NCI-H510A treated with DMSO at 0.1 percent for 48 hours (cell line): ENCODE results near the gene FAM228B.
"Not testable (repeated sequence)": the region's sequence is repeated elsewhere in the genome, so short reads cannot be mapped to it uniquely, and the experiment has no call there.

ENCODE experiments used
- DNase-seq: peaks from one replicate; lab custom pipeline; 2025; lab: John Stamatoyannopoulos, UW

Gene FAM228B

DNA sequence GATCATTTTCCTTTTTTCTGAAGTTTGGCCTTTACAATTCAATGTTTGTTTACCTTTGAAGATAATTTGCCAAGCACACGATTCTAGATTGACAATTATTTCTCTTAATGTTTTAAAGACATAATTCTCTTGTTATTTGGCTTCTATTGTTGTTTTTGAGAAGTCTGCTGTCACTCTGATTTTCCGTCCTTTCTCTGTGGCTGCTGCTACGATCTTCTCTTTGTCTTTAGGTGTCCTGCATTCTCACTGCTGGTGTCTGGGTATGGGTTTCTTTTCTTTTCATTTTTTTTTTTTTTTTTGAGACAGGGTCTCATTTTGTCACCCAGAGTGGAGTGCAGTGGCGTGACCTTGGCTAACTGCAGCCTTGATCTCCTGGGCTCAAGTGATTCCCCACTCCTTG, 36.4 kb downstream of the FAM228B start:
- DNase-seq: no peak

DNA sequence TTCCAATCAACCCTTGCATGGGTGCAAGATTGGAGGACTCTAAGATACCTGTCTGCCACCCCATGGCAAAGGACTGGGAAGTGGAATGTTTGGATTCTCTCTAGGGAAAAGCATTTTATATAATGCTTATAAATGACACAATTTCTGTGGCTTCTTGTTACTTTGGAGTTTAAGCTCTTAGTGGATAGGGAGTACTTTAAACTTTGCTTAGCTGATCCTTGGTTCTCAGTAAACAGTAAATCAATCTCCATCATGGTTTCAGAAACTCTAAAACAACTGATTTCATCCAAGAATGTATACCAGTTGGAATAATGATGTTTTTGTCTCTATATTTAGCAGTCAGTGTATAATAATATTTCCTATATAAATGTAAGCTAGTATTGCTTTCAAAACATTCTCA, 37.5 kb downstream of the FAM228B start:
- no peak for DNase-seq

DNA sequence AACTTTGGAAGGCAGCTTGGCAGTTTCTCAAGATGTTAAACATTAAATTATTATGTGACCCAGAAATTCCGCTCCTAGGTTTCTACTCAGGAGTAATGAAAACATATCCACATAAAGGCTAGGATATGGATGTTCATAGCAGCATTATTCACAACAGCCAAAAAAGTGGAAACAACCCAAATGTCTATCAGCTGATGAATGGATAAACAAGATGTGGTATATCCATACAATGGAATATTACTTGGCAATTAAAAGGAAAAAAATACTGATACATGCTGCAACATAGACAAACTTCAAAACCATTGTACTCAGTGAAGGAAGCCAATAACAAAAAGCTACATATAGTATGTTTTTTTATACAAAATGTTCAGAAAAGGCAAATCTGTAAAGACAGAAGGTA, 39.2 kb downstream of the FAM228B start:
- DNase-seq: no peak

DNA sequence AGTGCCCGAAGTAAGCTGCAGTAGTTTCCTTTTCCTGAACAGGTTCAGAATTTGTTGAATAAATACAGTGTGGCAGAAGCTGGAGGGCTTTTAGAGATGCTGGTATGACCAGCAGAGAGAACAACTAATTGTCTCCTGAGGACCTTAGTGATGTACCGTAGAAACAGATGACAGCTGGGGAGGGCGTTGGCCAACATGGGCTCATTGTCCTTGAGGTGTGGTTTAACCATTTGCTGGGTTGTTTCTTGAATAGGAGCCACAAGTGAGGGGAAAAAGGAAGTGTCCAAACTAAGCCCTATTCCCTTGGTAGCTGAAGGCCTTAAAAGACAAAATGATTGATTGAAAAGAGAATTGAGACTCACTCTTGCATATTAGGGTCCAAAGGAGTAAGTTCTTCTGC, 39.9 kb downstream of the FAM228B start:
- no peak for DNase-seq

DNA sequence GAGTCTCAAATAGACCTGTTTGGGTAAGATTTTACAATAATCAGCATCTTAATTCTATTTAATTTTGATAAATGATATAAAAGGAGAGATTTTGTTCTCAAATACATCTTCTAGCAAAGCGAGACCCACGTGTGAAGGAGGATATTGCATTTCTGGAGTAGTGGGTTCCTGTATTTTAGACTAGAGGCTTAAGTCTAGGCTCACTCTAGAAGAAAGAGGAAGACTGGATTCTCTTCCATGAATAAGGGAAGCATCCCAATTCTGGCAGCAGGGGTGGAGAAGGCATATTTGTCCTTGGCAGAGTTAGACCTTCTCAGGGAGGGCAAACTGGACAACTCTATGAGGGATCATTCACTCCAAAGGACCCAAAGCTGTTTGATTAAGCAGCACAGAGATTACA, 40.3 kb downstream of the FAM228B start:
- no peak for DNase-seq

DNA sequence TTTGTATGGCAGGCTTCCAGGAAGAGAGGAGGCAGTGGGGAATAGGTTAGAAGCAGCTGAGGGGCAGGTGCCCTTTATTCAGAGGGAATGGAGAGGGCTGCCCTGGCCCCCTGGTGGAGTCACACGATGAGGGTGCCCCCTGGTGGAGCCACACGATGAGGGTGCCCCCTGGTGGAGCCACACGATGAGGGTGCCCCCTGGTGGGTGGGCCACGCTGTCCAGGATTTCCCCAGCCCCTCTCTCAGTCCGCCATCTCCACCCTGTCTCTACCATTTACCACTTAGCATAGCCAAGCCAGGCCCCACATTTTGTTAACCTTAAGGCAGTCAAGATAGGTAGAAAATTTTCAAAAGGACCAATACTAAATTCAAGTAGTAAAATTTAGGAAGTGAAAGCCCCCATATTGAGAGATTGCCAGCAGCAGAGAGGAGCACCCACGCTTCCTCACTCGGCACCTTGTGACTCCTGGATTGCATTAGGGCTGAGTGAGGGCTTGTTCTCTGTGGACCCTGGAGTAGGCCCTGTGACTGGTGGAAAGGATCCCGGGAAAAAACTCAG, 41.2 kb downstream of the FAM228B start:
- DNase-seq: no peak

DNA sequence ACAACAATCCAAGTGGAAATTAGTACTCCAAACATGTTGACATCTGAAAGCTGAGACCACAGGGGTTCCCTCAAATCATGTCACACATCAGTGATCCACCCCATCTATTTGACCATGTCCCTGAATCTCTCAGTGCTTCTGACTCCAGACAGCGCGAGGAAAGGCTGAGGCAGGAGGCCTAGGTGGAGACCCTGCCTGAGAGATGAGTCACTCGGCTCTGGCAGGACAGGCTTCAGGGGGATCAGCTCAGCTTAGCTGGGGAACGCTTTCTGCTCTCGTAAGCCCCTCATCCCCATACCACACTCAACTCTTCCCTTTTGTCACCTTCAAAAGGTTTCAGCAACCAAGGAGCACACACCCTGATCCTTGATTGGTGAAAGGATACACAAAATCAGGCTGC, 45.8 kb downstream of the FAM228B start:
- no peak for DNase-seq

DNA sequence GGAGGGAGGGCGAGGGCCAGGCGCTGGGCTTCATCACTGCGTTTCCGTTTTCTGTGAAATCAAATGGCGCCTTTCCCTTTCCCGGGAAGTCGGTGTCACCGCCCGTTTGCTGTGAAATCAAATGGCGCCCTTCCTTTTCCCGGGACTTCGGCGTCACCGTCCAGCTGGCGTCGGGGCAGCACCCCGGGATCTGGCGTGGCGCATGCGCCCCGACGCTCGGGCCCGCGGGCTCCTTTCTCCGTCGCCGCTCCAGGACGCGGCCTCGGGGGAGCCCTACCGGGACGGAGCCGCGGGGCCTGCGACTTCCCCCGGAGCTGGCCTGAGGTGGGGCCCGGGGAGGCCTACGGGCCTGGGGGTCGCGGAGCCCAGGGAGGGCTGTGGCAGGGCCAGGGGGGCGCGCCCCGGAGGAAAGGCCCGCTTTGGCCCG, 51.6 kb downstream of the FAM228B start, which contains the start of gene FAM228A:
Gene FAM228A (plus strand): TSS at position 203 of the 427 bp plus-strand sequence. CDS start 428 bp downstream, outside the sequence.
- DNase-seq: no peak

DNA sequence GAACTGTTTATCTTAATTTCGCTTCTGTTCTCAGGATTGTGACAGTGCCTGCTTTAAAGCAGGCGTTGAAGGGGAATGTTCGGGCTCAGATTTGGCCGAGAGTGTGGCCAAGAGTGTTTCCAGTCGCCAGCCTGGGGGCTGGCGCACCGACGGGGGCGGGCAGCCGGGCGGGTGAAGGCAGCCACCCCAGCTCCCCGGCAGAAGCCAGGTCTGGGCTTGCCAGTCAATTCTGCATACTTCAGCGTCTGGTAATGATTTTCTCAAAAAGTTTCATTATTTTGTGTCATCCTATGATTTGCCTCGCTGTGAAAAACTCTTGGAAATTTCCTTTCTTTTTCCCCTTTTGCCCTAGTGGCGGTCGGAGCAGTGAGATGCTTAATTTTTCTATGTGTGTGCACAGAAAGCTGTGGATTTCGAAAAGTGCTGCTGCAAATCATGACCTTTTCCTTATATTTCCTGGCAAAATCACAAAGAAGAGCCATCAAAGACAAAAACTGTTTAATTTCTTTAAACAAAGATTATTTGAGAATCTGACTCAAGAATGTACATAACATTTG, 52.4 kb downstream of the FAM228B start:
- no peak for DNase-seq

DNA sequence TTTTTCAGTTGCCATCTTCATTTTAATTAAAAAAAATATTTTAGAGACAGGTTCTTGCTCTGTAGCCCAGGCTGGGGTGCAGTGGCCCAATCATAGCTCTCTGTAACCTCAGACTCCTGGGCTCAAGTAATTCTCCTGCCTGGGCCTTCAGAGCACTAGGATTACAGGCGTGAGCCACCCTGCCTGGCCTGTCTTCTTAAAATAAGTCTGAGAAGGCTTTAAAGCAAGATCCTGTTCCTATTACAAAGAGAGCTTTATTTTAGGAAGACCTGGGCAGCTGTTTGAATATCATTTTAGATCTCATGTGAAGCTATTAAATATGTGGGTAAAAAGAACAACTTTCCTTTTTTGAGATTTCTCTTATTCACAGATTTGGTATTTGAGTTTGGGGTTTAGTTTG, 53.1 kb downstream of the FAM228B start:
- no peak for DNase-seq

DNA sequence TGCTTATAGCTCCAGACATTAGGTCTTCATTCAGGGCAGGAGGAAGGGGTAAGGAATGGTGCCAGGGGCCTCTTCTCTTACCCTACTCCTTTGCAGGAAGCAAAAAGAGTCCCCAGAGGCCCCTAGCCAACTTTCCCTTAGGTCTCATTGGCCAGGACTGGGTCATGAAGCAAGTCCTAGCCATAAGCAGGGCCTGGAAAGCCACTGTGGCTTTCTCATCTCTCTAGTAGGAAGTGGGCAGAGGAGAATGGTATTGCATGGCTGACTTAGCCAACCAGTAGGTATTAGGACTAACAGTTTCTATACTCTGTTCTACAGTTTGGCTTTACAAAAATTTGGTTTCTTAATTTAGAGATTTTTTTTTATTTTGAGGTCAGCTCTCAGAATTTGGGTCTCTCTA, 56.4 kb downstream of the FAM228B start:
- no peak for DNase-seq

DNA sequence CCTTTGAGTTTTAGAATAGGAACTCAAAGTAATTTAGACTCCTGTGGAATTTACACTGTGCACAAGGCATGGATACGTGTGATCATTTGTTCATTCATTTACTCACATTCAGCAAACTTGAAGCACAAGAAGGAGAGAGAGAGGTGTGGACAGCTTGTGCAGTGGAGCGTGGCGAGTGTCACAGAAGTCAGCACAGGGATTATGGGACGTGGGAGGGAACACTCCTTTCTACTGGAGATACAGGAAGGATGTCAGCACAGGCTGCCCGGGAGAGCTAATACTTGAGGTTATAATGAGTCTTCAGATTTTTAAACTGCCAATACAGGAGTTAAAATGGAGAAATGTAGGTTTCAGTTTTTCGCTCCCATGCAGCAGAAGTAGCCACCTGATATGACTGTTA, 58.6 kb downstream of the FAM228B start:
- DNase-seq: peak; percentile 84

DNA sequence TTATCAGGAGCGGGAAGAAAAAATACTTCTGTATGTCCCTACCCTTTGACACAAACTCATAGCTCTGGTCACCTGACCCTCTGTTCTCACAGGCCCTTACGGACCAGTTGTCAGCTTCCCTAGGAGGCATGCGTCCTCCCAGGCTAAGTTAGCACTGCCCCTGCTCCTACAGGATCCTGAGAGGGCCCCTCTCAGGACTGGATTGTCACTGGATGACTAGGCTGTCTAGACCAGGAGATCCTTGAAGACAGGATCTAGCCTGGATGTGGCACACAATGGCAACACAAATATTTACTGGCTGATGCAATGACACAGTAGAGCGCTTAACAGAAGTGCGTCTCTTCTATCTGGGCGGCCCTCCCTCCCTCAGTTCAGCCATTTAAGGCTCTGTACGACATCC, 59.2 kb downstream of the FAM228B start:
- peak; percentile 89 for DNase-seq

DNA sequence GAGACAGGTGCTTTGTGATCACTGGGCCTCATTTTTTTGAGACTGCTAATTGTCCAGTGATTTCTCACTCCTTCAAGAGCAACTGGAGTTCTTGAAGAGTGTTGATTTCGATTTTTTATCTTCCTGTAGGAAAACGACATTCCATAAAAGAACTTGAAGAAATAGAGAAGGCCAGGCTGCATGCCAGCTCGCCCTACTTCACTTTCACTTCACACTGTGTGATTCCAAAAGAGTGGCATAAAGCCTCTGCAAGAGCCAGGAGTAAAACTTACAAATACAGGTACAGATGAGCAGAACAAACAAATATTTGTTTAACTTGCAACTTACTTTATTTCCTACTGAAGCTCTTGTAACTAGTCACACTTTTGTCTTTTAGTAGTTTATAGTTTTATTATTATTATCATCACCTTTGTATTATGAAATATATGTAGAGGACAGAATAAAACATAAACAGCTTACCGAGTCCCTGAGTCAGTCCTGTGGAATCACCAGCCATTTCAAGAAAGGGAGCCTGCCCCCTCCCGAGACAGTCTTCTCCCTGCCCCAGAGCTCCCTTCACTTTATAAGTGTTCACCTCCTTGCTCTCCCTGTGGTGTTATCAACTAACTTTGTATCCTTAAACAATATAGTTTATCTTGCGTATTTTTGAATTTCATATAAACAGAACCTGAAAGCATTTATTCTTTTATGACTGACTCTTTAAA, 60.2 kb downstream of the FAM228B start:
- peak; percentile 22 for DNase-seq

DNA sequence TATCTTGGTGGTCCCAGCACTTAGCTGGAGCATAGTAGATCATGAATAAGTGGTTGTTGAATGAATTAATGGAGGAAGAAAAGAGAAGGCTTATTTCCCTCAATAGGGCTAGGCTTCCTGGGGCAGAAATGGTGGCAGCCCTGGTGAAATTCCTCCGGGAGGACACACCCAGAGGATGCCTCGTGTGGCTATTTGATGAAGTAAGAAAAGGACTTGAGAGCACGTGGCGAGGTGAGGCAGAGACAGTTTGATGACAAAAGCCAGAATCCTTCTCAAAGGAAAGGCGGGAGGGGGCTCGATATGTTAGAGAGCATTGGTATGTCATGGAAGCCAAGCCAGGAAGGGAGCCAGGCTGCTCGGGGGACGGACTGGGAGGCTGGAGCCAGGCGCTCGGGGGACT, 66.3 kb downstream of the FAM228B start:
- no peak for DNase-seq

DNA sequence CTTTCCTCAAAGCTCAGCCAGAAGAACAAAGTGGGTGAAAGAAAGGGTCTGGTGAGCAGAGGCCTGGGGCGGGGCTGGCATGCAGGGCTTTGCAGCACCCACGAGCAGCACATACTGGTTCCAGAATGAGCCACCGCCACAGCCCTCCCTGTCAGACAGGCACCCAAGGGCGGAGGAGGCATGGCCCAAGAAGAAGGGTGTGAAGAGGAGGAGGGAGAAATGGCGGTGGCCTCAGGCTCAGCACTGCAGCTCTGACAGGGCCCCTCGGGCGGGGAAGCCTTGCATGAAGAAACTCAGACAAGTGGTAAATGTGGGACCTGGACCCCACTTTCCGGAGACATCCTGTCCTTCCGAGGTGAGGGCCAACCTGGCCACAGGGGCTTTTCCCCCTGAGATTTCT, 67.2 kb downstream of the FAM228B start:
- no peak for DNase-seq

DNA sequence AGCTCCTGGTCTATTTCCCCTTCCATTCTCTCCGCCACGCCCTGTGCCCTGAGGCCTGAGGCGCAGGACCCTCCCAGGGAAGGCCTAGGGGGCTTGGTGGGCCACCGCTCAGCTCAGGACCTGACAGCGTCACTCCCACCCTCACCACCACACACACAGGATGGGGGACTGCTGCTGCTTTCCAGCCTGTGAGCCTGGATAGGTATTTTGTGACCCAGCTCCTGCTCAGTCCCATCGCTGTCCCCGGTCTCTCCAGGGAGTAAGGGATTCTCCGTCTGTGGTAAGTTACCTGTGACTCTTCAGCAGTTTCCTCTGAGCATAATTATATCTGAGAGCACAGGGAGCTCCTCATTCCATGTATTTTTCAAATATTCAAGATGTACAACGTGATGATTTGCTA, 67.9 kb downstream of the FAM228B start:
- DNase-seq: no peak

DNA sequence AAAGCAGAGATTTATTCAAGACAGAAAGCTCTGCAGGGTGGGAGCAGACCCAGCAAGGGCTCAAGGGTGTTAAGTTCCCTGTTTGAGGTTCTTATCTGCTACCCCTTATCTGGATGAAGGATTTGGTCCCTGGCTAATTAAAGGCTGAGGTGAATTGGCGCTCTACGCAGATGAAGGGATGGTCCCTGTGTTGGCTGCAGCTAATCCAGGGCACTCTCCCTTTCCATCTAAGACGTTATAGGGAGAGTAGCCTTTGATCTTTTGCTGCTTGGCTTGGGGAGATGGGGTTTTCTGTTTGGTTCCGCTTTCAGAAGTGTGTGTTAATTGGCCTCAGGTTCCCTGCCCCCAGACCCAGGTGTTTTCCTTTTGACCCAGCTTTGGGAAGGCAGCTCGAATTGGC, 68.6 kb downstream of the FAM228B start:
- DNase-seq: no peak

DNA sequence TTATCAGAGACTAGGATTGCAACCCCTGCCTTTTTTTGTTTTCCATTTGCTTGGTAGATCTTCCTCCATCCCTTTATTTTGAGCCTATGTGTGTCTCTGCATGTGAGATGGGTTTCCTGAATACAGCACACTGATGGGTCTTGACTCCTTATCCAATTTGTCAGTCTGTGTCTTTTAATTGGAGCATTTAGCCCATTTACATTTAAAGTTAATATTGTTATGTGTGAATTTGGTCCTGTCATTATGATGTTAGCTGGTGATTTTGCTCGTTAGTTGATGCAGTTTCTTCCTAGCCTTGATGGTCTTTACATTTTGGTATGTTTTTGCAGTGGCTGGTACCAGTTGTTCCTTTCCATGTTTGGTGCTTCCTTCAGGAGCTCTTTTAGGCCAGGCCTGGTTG, 73.9 kb downstream of the FAM228B start:
- not testable (repeated sequence) for DNase-seq

DNA sequence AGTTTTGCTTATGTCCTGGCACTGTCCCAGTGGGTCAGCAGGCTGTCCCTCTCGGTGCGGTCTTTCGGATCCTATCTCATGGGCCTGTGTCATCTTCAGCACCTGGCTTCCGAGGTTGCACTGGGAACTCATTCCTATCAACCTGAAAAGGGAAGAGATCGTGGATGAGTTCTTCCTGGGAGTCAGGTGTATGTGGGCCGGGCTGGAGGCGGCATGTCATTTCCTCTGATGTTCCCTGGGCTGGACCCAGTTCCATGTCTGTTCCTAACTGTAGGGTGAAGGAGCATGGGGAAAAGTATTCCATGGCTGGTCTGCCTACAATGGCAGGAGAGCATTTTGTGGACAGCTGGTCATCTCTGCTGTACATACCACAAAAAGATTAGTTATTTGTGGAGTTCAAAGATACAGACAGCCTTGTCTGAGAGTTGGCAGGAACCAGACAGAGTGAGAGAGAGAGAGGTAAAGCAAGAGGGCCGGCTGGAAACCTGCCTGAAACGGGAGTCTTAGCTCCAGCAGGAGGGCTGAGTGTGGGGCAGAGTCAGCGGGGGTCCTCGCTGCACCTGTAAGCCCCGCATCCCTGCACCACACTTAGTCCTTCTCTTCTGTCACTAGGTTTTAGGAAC, 76.8 kb downstream of the FAM228B start:
- DNase-seq: no peak

DNA sequence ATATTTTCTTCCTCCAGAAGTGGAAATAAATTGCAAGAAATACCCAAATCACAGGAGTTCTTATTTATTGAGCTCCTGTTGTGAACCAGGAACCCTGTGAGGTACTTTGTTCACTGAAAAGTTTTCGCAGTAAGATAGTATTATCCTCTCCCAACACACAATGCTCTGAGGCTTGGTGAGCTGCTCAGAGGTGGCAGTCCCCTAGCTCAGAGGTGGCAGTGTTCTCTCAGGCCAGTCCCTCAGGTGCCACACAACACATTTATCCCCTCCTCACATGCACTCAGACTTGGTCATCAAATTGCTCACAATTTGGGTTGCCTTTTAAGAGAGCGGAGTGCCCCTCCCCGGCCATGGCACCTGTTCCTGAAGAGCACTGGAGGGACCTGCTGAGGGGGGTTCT, 77.5 kb downstream of the FAM228B start:
- no peak for DNase-seq

DNA sequence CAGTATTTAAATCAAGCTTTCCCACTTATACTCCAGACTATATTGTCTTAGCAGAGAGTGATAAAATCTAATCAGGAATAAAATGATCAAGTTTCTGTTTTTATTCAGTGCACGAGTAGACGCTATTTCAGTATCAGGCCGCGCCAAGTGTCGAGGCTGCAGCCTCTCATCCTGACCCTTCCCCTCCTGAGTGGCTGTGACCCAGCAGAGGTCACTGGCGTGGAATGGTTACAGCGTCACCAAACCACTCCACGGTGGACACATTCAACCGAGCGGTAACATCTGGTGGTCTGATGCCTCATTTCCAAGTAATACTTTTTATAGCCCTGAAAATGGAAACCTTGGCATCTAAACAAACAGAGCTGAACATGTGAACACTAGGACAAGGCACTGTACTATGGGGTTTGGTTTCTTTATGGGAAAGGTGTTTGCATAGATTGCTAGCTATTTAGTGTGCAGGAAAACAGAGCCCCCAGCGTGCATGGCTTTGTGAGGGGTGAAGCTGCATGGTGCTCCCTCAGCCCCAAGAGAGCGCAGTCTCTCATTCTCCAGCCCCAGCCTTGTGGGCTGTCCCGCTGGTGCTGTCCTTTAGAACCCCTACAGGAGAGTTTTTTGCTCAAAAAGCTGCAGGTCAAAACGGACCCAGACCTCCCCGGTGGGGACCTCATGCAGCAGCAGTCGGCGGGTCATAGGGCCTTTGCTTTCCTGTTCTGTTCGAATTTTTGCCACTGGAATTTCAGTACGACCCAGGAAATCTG, 79.9 kb downstream of the FAM228B start:
- DNase-seq: no peak

DNA sequence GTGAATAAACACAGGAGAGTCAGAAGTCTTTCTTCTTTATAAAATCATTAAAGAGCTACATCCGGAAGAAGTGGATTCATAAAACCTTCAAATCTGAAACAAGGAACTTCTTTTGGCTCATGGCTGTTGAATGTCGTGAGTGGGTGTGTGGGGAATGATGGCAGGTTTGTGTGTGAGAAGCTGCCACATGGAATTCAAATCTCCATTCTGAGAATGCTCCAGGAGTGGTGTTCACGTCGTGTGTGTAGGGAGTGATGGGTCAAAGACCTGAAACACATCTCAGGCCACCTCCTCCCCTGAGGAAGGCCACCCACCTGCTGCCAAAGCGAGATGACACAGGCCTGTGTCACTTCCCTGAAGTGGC, 80.5 kb downstream of the FAM228B start:
- DNase-seq: no peak
